Testis (tissue), 3 donors: Measurements from ENCODE around the gene SUPT3H. TPM values are rescaled to one million over a fixed set of nuclear protein-coding genes. Genes with fewer than 3 reads are reported as not detected.
"Not testable (repeated sequence)": the region's sequence is repeated elsewhere in the genome, so short reads cannot be mapped to it uniquely, and the experiment has no call there.

Experiments
- DNase-seq: peaks from one replicate; pipeline ENCODE4 v3.0.0-alpha.2; 2019
- H3K27ac ChIP-seq, 2 donors: fragments of 200-600 bp; sonication (generic); one replicate each; pipeline ENCODE4 v1.5.1; 2019
- H3K27me3 ChIP-seq: fragments of 200-600 bp; sonication (generic); one replicate; pipeline ENCODE4 v1.5.1; 2019
- H3K36me3 ChIP-seq: fragments of 200-600 bp; sonication (generic); one replicate; pipeline ENCODE4 v1.5.1; 2017; ENCODE audit warnings: low read depth; ENCODE audit errors: missing control alignments
- H3K4me1 ChIP-seq: fragments of 200-600 bp; sonication (generic); one replicate; pipeline ENCODE4 v1.5.1; 2019
- H3K4me3 ChIP-seq, 2 donors: fragments of 200-600 bp; sonication (generic); one replicate each; pipeline ENCODE4 v1.5.1; 2017 to 2019
- H3K9me3 ChIP-seq: fragments of 200-600 bp; sonication (generic); one replicate; pipeline ENCODE4 v1.5.1; 2017
- POLR2A ChIP-seq: fragments of 450-650 bp; IDR thresholded peaks from one replicate; pipeline ENCODE4 v1.6.1; 2017; ENCODE audit warnings: antibody characterized with exemption, mild to moderate bottlenecking, moderate library complexity
- WGBS, 2 donors: methylation state at CpG; one replicate each; pipeline ENCODE4 v1.1.5; 2018; 5-methylcytosine and 5-hydroxymethylcytosine counted together
- intact Hi-C: fragments of 100-400 bp; cut with DNase I; formaldehyde crosslinking; loops from one replicate; pipeline ENCODE4 v1.15.1; 2023; ENCODE audit warnings: low total_unique reads
- polyA plus RNA-seq: library from polyadenylated mRNA; stranded (reverse); fragments of 350-450 nt; fragmentation: Illumina TruSeq; extraction: RNeasy Lipid Tissue Mini Kit (QIAGEN cat#74804); gene quantifications from one replicate; pipeline ENCODE4 v1.2.3, GENCODE V29; 2014; ENCODE audit warnings: low read depth, low replicate concordance; ENCODE audit not compliant: insufficient read depth
- total RNA-seq, 2 donors: library from RNA; depleted of rRNA; stranded (reverse); fragments of >200 nt; gene quantifications; one replicate each; pipeline ENCODE4 v1.2.3, GENCODE V29; 2016
- TF ChIP-seq, protein P1 (sequence below), 3 experiments: fragments of 450-650 bp in 2 of 3; fragments of 200-600 bp in 1 of 3; sonication (generic) in 1 of 3; IDR thresholded peaks; one replicate each; pipeline ENCODE4 v1.5.1; 2016 to 2019; ENCODE audit warnings: antibody characterized with exemption in 3 of 3, mild to moderate bottlenecking in 2 of 3, moderate library complexity in 1 of 3

Gene SUPT3H
- total and polyA plus RNA-seq, 3 donors from 2014 or later, result 29.4 to 35.9 (median 30.8) TPM

DNA sequence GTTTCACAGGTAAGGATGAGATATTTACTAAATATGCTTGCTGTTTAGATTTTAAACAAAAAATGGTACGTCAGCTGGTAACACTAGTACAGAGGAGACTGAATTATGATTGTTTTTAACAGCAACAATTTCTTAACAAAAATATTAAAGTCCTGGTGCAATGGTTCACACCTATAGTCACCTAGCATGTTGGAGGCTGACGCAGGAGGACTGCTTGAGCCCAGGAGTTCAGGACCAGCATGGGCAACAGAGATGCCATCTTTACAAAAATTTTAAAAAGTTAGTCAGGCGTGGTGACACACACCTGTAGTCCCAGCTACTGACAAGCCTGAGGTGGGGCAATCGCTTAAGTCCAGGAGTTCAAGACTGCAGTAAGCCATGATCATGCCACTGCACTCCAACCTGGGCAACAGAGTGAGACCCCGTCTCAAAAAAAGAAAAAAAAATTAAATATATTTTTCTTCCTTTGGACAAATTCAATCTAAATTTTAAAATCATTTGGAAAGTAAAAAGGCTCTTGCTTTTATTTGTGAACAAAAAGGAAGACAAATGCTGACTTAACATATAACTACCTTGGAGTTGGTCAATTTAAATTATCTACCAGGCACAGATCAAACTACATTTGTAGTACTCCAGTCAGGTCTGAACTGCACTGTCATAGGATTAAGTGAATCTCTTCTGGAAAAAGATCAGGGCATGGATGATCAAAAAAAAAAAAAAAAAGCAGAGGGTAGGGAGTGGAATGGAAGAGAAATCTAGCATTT is 87.8 kb downstream of the SUPT3H start:
- Histone ChIP-seq H3K4me3 (no peak overlapping the region), H3K27ac (no peak overlapping the region), H3K36me3 (no peaks in the 10 kb centered on the region), H3K9me3 (no peaks in the 10 kb centered on the region), H3K27me3 (no peaks in the 10 kb centered on the region), H3K4me1 (no peaks in the 10 kb centered on the region)
- TF ChIP-seq POLR2A, result no peak
- TF ChIP-seq, protein P1, sequence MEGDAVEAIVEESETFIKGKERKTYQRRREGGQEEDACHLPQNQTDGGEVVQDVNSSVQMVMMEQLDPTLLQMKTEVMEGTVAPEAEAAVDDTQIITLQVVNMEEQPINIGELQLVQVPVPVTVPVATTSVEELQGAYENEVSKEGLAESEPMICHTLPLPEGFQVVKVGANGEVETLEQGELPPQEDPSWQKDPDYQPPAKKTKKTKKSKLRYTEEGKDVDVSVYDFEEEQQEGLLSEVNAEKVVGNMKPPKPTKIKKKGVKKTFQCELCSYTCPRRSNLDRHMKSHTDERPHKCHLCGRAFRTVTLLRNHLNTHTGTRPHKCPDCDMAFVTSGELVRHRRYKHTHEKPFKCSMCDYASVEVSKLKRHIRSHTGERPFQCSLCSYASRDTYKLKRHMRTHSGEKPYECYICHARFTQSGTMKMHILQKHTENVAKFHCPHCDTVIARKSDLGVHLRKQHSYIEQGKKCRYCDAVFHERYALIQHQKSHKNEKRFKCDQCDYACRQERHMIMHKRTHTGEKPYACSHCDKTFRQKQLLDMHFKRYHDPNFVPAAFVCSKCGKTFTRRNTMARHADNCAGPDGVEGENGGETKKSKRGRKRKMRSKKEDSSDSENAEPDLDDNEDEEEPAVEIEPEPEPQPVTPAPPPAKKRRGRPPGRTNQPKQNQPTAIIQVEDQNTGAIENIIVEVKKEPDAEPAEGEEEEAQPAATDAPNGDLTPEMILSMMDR (IDR thresholded peaks at IDR 0.05), result no peak
- no peak for DNase-seq
- WGBS, 2 donors, result 97 to 98% methylated on average over 5 of the region's 5 CpGs
- intact Hi-C loops, result no loop called here

DNA sequence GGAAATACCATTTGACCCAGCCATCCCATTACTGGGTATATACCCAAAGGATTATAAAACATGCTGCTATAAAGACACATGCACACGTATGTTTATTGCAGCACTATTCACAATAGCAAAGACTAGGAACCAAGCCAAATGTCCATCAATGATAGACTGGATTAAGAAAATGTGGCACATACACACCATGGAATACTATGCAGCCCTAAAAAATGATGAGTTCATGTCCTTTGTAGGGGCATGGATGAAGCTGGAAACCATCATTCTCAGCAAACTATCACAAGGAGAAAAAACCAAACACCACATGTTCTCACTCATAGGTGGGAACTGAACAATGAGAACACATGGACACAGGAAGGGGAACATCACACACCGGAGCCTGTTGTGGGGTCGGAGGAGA is 91.0 kb downstream of the SUPT3H start:
- H3K4me3 ChIP-seq, H3K27ac ChIP-seq, H3K27me3 ChIP-seq, H3K4me1 ChIP-seq, DNase-seq, H3K9me3 ChIP-seq, H3K36me3 ChIP-seq, intact Hi-C loops: not testable (repeated sequence)
- WGBS, 2 donors, result 91 to 95% methylated on average over 3 of the region's 3 CpGs

DNA sequence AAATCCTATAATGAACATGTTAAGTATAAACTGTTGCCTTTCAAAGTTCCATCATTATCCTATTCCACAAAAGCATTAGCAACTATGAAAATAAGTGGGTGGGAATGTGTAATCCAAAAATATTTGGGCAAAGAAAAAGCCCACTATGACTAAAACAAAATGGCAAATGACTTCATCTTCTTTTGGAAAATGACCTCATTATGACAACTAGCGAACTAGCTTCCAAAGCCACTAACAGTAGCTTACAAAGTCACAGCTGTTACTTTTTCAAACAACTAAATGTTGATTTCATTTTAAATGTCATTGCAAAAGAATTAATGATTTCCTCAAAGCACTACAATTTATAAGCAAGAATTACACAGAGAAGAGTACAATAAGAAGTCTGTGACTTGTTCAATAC is 99.4 kb downstream of the SUPT3H start:
- Histone ChIP-seq H3K9me3 (no peaks in the 10 kb centered on the region), H3K4me1 (no peaks in the 10 kb centered on the region), H3K27ac (no peak overlapping the region), H3K27me3 (no peaks in the 10 kb centered on the region), H3K4me3 (no peak overlapping the region), H3K36me3 (no peaks in the 10 kb centered on the region)
- DNase-seq, result no peak
- WGBS, 2 donors, result 94 to 98% methylated on average over 1 of the region's 1 CpG
- TF ChIP-seq, protein P1 (IDR thresholded peaks at IDR 0.05), result no peak
- no peak for TF ChIP-seq POLR2A
- intact Hi-C loops, result no loop called here

DNA sequence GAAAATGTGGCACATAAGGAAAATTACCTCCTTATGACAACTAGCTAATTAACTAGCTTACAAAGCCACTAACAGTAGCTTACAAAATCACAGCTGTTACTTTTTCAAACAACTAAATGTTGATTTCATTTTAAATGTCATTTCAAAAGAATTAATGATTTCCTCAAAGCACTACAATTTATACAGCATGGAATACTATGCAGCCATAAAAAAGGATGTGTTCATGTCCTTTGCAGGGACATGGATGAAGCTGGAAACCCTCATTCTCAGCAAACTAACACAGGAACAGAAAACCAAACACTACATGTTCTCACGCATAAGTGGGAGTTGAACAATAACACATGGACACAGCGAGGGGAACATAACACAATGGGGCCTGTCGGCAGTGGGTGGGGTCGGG is 100.0 kb downstream of the SUPT3H start:
- H3K9me3 ChIP-seq, H3K27me3 ChIP-seq, H3K36me3 ChIP-seq, H3K4me1 ChIP-seq, DNase-seq, H3K4me3 ChIP-seq, intact Hi-C loops, H3K27ac ChIP-seq: not testable (repeated sequence)
- WGBS, 2 donors, result 95 to 96% methylated on average over 4 of the region's 4 CpGs

DNA sequence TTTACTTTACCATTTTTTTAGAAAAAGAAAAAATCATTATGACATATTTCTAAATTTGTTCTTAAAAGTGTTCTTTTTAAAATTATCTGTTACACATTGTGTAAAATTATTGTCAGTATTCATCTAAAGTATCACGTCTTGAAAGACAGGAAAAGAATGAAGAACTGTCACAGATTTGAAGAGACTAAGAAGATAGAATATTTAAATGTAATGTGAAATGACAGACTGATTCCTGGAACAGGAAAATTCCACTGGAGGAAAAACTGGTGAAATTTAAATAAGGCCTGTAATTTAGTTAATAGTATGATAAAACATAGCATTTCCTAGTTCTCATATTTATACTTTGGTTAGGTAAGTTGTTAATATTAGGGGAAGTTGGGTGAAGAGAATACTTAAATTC is 102.4 kb downstream of the SUPT3H start:
- no peak for DNase-seq
- Histone ChIP-seq H3K4me1 (no peaks in the 10 kb centered on the region), H3K36me3 (no peaks in the 10 kb centered on the region), H3K27me3 (no peaks in the 10 kb centered on the region), H3K9me3 (no peaks in the 10 kb centered on the region), H3K27ac (no peak overlapping the region), H3K4me3 (no peak overlapping the region)
- 83 to 94% methylated on average over 1 of the region's 1 CpG for WGBS, 2 donors
- TF ChIP-seq, protein P1 (IDR thresholded peaks at IDR 0.05), result no peak
- no peak for TF ChIP-seq POLR2A
- intact Hi-C loops, result no loop called here

DNA sequence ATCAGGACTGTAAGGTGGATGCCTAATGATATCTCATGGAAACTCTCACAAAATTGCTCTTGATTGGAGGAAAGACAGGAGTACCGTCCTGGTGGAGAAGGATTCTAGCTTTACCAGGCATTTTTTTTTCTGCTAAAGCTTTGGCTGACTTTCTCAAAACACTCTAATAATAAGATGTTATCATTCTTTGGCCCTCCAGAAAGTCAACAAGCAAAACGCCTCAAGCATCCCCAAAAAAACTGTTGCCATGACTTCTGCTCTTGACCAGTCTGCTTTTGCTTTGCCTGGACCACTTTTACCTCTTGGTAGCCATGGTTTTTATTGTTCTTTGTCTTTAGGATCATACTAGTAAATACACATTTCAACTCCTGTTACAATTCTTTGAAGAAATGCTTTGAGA is 105.1 kb downstream of the SUPT3H start:
- WGBS, 2 donors, result 92 to 95% methylated on average over 2 of the region's 2 CpGs
- no peak overlapping the region for H3K27ac ChIP-seq
- H3K9me3 ChIP-seq, result no peaks in the 10 kb centered on the region
- no peaks in the 10 kb centered on the region for H3K36me3 ChIP-seq
- no peak overlapping the region for H3K4me3 ChIP-seq
- DNase-seq, result no peak
- intact Hi-C loops, result no loop called here
- TF ChIP-seq, protein P1 (IDR thresholded peaks at IDR 0.05), result no peak
- TF ChIP-seq POLR2A, result no peak
- no peaks in the 10 kb centered on the region for H3K27me3 ChIP-seq
- no peaks in the 10 kb centered on the region for H3K4me1 ChIP-seq
